Measurements from ENCODE around the gene CASP10.

Gene CASP10

DNA sequence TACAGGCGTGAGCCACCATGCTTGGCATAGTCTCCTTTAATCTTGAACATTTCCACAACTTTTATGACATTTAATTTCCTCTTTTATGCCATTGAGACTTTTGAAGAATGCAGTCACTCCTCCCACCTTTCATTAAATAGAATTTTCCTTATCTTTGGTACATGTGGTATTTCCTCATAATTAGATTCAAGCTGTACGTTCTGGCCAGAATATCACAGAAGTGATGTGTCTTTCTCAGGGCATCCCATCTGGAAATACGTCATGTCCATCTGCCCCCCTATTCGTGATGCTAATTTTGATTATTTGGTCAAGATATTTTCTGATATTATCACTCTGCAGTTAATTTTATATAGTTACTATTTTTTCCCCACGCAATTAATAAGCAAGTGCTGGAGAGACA, 16.9 kb downstream of the CASP10 start:
- no peak for DNase-seq

DNA sequence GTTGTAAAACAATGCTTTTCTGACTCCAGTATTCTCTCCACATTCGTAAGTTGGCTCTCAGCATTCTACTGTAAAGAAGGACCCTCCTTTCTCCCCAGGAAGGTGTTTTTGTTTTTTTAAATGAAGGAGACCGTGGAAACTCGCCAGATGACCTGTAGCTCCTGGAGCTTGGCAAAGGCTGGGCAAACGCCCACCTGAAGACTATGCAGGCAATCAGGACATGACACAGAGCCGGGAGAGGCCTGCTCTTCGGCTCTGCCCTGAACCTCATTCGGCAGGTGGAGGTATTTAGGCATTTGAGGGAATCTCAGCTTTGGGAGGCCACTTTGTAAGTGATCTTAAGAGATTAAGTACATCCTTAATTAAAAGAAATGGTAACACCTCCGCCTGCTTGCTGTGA, 17.4 kb downstream of the CASP10 start:
- DNase-seq, result no peak

DNA sequence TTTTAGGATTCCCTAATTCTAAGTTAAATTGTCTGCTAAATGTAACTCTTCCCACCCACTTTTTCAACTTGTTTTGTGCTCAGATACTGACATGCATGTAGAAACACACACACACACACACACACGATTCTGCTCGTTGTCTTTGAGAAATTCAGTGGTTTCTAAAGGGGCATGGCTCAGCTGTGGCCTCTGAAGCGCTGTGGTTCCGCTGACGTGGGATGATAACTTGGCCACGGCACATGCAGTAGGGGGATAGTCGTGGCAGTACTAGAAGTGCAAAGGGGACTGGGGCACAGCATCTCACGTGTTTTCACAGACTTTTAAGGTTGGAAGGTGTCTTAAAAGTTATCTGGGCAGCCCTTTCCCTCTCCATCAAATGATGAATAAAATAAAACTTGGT, 18.4 kb downstream of the CASP10 start:
- no peak for DNase-seq

DNA sequence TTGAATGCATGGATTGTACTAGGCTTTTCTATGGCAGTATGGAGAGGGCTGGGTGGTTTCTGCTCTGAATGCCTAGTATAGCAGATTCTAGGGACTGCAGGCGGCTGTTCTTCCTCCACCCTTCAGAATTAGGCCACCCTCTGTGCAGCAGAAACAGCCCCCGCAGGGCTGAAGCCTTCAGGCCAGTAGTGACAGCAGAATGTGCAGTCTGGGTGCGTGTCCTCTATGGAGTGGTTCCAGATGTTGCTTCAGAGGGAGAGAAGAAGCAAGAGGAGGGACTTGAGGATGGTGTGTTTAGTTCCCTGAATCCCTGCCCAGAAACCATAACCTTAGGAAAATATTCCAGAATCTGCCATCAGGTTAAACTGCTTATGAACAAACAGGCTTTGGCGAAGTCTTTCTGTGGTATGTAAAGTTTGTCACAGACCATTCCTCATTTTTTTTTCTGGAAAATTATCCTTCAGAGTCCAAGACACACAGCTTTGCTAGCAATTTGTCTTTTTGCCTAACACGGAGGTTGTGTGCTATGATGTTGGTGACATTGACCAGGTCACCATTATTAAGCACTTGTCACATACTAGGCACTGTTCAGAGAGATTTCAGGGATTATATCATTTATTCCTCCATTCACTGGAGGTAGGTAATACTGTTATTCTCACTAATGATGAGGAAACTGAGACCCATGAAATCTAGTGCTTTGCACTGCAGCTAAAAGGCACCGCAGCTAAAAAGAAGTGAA, 21.1 kb downstream of the CASP10 start:
- DNase-seq, result peak; percentile 44

DNA sequence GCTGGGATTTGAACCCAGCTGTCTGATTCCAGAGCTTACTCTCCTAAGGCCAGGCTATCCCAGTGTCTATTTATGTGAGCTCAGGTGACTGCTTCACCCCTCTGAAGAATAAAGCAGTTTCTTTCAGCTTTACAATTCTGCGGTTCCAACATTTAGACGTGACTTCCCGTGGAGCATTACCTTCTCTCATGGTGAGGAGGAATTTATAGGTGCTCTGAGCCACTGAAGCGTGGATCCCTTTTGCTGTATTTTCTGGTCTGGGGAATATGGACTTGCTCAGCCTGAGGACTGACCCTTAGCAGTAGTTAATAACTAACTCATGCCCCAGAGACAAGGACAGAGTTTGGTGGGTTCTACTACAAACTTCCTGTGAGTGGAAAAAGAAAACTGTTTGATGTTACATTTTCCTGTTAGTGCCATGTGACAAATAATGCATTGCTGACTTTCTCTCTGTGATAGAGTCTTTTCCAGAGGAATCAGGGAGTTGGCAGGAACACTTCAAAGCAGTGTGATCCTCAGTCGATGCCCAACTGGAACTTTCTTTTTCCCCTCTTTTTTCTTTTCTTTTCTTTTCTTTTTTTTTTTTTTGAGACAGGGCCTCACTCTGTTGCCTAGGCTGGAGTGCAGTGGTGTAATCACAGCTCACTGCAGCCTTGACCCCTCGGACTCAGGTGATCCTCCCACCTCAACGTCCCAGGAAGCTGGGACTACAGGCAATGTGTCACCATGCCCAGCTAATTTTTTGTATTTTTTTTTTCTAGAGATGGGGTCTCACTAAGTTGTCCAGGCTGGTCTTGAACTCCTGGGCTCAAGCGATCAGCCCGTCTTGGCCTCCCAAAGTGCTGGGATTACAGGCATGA, 21.9 kb downstream of the CASP10 start:
- DNase-seq, result no peak

DNA sequence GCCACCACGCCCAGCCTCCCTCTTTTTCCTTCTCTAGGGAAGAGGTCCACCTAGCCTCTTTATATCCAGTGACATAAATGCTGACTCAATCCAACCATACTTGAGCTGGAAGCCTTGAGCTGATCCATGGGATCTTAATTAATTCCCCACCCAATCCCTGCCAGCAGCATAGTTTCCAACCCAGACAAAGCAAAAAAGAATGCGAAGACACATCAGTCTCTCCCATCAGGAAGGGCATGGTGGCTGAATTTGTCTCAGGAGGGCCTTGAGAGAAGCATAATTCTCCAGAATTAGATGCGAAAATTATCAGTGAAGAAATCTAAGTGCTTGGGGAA, 22.5 kb downstream of the CASP10 start:
- DNase-seq, result peak; percentile 36

DNA sequence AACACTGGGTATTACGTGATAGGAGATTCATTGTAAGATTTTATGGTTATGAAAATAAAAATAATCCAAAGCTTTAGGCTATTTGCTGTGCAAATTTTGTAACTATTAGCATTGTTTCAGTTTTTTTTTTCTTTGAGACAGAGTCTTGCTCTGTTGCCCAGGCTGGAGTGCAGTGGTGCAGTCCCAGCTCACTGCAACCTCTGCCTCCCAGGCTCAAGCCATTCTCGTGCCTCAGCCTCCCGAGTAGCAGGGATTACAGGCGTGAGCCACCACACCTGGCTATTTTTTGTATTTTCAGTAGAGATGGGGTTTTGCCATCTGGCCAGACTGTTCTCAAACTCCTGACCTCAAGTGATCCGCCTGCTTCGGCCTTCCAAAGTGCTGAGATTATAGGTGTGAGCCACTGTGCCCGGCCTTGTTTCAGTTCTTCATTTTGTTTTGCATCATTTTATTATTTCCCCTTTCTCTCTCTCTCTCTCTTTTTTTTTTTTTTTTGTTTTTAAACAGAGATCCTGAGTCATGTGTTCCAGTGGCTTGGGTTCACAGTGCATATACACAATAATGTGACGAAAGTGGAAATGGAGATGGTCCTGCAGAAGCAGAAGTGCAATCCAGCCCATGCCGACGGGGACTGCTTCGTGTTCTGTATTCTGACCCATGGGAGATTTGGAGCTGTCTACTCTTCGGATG, 25.8 kb downstream of the CASP10 start:
- DNase-seq, result no peak

DNA sequence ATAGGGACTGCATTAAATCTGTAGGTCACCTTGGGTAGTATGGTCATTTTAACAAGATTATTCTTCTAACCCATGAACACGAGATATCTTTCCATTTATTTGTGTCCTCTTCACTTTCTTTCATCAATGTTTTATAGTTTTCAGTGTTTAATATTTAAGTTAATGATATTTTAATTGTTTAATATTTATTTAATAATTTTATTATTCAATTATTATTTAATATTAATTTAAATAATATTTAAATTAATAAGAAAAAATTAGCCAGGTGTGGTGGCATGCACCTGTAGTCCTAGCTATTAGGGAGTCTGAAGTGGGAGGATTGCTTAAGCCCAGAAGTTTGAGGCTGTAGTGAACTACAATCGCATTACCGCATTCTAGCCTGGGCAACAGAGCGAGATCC, 33.0 kb downstream of the CASP10 start:
- DNase-seq, result no peak

DNA sequence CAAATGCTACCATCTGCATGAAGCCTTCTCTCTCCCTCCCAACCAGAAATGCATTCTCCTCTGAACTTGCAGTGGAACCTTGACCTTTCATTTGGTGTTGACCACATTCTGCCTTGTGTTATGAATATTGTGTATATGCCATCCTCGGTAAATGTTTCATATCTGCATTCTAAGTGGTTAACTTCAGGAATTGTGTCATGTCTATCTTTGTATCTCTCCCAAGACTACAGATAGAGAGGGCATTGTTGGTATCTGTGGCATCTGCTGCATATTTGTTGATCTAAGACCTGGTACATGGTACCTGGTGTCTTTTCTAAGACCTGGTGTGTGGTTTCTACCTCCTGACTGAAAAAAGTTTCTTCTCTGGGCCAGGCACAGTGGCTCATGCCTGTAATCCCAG, 34.0 kb downstream of the CASP10 start:
- DNase-seq, result no peak

DNA sequence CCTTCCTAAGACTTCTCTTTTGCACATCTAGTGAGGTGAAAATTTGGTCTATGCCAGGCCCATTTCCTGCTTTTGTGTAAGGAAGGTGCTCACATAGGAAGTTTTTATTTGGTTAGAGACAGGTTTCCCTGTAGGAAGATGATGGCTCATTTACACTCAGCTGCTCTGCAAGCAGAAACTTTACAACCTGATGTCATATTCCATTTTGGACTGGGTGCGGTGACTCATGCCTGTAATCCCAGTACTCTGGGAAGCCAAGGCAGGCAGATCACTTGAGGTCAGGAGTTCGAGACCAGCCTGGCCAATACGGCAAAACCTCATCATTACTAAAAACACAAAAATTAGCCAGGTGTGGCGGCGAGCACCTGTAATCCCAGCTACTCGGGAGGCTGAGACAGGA, 35.8 kb downstream of the CASP10 start:
- DNase-seq, result no peak

DNA sequence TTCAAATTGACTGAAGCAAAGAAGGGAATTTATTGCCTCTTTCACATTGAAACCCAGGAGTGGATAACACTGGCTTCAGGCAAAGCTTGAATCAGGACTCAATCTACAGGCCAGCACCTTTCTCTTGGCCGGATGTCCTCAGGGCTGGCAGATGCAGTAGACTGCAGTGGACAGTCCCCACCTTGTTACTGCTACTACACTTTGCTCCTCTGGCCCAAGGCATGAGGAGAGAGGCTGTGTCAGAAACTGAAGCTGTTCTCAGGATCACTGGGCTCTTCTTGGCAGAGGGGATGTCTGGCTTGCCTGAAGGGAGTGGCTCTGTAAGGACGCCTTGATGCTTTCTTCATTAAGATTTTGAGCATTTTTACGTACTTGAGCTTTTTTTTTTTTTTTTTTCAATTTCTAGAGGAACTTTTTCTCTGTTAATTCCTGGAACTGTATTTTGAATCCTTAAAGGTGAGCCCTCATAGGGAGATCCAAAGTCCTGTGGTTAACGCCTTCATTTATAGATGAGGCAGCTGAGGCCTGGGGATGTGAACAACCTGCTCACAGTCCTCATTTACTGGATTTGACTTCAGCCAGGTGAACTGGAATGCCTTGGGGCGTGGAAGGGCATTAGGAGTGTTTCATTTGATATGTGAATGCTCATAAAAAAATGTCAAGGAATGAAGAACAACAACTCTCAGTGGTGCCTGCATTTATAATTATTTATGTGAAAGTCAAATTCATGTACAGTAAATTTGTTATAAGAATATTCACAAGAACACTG, 36.6 kb downstream of the CASP10 start:
- DNase-seq, result no peak

DNA sequence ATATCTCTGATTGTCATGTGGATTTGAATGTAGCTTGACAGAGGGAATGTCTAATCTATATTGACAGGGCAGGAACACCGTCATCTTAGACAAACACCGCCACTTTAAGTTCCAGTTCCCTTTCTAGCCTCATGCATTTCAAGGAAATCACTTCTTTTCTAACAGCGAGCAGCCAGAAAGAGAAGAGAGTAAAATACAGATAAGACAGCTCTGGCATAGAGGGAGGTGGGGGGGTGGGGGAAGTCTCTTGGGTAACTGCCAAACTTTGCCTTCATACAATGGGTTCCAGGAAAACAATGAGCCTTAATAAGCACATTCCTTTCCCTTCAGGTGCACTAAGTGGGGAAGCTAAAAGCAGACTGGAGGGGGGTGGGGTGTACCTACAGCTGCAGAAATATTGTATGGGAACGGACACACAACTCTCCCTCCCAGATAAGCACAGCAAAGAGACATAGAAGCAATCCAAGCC, 37.2 kb downstream of the CASP10 start:
- DNase-seq, result no peak

DNA sequence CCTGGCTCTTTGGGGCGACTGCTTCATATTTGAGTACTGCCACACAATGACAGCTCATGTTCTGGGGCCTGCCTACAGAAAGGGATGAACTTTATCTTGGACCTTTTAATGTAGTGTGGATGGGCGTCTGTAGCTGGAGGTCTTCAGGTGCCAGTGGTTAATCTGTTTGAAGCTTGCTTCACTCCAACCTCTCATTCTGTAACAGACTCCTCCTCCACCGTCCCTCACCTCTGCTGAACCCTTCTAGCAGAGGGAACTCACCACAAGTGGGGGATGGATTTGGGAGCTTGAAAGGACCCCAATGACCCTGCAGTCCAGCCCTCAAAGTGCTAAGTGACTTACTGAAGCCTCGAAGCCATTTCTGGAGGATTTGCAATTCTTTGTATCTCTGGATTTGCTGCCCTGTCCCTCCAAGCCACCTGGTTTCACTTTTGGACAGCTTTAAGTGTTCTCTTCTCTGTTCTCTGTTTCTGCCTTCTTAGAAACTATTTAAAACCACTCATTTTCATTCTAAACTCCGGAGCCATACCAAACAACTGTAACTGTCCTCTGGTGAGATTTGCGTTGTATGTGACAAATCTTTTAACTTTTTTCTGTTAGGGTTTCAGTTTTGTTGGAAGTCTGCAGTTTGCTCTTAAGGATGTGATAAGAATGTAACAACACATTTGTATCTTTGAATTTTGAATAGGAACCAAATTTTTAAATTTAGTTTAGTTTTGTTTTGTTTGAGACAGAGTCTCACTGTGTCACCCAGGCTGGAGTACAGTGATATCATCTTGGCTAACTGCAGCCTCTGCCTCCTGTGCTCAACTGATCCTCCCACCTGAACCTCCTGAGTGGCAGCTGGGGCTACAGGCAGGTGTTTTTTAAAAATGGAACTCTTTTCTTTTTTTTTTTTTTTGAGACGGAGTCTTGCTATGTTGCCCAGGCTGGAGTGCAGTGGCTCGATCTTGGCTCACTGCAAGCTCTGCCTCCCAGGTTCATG, 40.4 kb downstream of the CASP10 start:
- no peak for DNase-seq

DNA sequence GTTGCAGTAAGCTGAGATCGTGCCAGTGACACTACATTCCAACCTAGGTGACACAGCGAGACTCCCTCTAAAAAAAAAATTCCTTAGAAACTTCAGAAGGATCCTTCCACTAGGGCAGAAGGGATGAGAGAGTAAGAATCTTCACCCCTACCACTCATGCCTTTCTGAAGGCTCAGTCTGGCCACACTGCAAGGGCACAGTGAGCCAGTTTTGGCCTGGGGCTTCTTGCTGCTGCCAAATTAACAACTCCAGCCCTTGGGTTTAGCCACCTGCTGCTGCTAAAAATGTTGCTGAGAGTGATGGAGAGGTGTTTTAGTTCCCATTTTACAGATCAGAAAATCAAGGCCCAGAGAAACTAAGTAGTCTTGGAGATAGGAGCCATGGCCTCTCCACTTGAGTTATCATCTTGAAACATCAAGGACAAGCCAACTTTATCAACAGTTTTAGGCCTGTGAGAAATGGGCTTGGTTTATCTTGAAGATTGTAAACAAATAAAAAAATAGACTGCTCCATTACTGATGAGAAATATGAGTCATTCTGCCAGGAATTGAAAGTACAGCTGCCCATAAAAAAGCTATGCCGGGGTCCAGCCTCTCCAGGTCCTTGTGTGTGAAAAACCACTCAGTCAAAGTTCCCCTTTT, 45.5 kb downstream of the CASP10 start:
- no peak for DNase-seq

DNA sequence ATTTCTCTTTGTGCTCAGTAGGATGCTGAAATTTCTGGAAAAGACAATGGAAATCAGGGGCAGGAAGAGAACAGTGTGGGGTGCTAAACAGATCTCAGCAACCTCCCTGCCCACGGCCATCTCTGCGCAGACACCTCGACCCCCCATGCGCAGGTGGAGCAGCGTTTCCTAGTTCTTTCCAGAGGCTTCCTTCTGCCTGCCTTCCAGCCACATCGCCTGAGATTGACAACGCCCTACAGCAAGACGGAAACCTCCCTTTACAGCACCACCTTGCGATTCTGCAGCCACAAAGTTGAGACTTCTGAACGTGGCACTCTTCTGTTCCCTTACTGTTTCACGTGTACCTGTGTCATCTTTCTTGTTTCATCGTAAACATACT, 46.0 kb downstream of the CASP10 start:
- DNase-seq, result no peak

DNA sequence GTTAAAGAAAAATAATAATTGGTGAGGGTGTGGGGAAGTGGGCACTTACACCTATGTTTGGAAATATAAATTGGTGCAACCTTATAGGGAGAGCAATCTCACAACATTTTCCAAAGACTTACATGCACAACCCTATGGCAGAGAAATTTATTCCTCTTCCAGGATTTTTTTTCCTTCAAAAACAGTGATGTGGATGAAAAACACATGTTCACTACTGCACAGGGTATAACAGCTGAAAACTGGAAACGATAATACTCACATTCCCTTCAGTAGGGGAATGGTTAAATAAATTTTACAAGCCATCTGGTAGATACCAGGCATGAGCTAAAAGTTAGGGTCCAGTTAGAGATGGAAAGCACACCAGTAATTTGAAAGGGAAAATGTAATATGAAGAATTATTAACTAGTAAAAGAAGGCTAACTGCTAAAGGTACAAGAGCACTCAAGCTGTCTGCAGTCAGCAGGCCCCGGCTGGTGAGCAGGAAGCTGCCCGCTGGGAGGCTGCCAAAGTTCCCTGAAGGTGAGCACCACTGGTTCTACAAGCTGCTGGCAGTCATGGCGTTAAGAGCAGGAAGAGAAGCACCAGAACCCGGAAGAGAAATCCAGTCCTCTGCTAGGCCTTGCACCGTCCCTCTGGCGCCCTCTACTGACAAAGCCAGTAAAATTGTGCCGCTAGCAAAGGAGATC, 49.0 kb downstream of the CASP10 start:
- peak; percentile 90 for DNase-seq

DNA sequence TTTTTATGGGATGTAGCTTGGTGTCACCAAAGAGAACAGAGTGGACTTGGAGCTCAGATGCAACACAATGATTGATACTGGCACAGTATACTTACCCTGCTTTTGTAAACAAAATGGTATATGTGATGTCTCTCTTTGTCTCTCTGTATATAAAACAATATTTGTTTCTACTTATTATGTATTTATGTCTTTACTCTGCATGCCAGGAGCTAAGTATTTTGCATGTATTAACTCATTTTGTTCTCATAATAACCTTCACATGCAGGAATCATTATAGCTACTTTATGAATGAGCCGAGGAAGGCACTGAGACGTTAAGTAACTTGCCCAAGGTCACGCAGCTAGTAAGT, 49.5 kb downstream of the CASP10 start:
- DNase-seq, result no peak

DNA sequence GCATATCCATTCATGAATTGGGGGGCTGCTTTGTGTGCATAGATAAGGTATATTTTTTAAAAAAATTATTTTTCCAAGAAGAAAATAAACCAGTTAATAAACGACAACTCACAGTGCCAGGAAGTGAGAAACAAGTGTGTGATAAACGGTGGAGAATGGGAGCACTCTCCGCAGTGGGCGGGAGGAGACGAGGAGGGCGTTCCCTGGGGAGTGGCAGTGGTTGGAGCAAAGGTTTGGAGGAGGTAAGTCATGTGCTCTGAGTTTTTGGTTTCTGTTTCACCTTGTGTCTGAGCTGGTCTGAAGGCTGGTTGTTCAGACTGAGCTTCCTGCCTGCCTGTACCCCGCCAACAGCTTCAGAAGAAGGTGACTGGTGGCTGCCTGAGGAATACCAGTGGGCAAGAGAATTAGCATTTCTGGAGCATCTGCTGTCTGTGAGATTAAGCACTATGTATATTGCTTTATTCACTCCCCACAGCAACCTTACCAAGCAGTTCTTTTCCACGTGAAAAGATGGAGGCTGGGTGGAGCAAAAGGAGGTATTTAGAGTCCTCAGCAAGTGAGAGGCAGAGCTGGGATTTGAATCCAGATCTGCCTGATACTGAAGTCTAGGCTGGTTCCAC, 50.4 kb downstream of the CASP10 start:
- no peak for DNase-seq

DNA sequence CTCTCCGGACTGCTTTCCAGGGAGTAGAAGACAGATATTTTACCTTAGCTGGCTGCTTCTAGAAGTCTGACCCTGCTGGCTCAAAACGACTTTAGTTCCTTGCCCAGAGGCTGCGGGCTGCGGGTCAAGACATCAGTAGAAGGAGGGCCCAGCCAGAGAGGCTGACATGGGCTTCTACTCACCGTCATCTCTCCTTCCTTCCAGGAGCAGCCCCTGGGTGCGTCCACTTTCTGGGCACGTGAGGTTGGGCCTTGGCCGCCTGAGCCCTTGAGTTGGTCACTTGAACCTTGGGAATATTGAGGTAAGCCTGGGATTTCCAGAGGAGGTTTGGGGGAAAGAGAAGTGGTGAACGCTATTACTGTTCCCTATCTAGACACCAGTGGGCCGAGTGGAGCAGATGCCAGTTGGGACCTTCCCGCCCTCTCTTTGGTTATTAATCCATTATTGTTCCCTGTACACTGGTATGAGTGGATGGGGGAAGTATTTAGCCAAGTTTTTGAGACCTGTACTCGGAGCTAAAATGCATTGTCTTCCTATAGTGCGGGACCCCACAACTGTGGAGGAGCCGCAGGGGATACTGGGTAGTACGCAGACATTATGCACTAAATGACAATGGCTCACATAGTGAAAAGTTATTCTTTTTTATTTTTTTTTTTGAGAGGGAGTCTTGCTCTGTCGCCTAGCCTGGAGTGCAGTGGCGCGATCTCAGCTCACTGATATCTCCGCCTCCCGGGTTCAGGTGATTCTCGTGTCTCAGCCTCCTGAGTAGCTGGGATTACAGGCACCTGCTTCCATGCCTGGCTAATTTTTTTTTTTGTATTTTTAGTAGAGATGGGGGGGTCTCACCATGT, 51.1 kb downstream of the CASP10 start:
- no peak for DNase-seq

All from fibroblast of skin of back (primary cell).